Mesenteric fat pad (tissue), 1 donor: ENCODE measurements around the gene RSRP1. TPM values are rescaled to one million over a fixed set of nuclear protein-coding genes. Genes with fewer than 3 reads are reported as not detected.

Experiments
- DNase-seq: peaks from one replicate; pipeline ENCODE4 v3.0.0-alpha.2; 2020; ENCODE audit warnings: low spot score
- total RNA-seq: library from RNA; stranded (reverse); fragmentation: NEBNext Ultra II Directional; extraction: Animal tissue kit (Norgen Biotek cat#: 25700); gene quantifications from one replicate; pipeline ENCODE4 v1.2.1, GENCODE V29; 2021
- donor health status: DM: yes; HTN: yes; CAD: no.

Gene RSRP1
- total RNA-seq, 1 donor from 2014 or later, result 44.1 TPM

GRCh38 chr1:25194054-25194453, 53.2 kb downstream of the RSRP1 start:
- DNase-seq, result no peak

- DNase-seq, result no peak
Measured at GRCh38 chr1:25193229-25193628, 54.0 kb downstream of the RSRP1 start.

Other genes starting within 250 kb of the RSRP1 start
- 31.9 TPM for gene SYF2, start 15.0 kb downstream of the RSRP1 start, total RNA-seq
- gene RHD, start 25.1 kb upstream of the RSRP1 start, total RNA-seq, result not detected
- gene TMEM50A, start 90.9 kb upstream of the RSRP1 start, total RNA-seq, result 113 TPM
- gene RHCE, start 173.4 kb upstream of the RSRP1 start, total RNA-seq, result not detected
- 20.1 TPM for gene MACO1, start 183.4 kb upstream of the RSRP1 start, total RNA-seq